ENCODE data around the gene INTS1. TPM values are rescaled to one million over a fixed set of nuclear protein-coding genes. Genes with fewer than 3 reads are reported as not detected.
A peak's percentile ranks its signal among the peaks of the same experiment; 100 is the strongest.

Gene INTS1
- total and polyA plus RNA-seq, 10 of the 15 experiments (the other 5 are each of a cell fraction or from before 2014, with no cell fraction given), result 0.52 to 89.0 (median 15.1) TPM

GRCh38 chr7:1503816-1504775 is at the start of gene INTS1 (continued):
- TF ChIP-seq PRDM15 (CRISPR knock-in tag; IDR thresholded peaks at IDR 0.05), result no peak
- TF ChIP-seq CREM (IDR thresholded peaks at IDR 0.05; ENCODE audit: low read depth), result peak; percentile 52; the same call in 1 of the 2 replicates
- TF ChIP-seq NR2C2 (IDR thresholded peaks at IDR 0.05; ENCODE audit: borderline replicate concordance, control insufficient read depth, insufficient read length, low read depth), result peak; percentile 54
- TF ChIP-seq RELA (IDR thresholded peaks at IDR 0.05; ENCODE audit: borderline replicate concordance, partially characterized antibody), result peak; percentile 77
- TF ChIP-seq SMARCA5 (IDR thresholded peaks at IDR 0.05), result peak; percentile 94
- TF ChIP-seq STAT3 (IDR thresholded peaks at IDR 0.05; ENCODE audit: low read depth, low read length), result no peak
- TF ChIP-seq RAD21 (IDR thresholded peaks at IDR 0.05; ENCODE audit: insufficient read depth, low read depth, low read length), result 0 out of 2 replicates have a peak, but pooled peaks have one; percentile 17
- no peak for TF ChIP-seq USF1 (IDR thresholded peaks at IDR 0.05; ENCODE audit: borderline replicate concordance, extremely low read length, insufficient read depth, low read depth, low read length)
- no peak for TF ChIP-seq SMAD1 (IDR thresholded peaks at IDR 0.05; ENCODE audit: low read depth, partially characterized antibody)
- peak; percentile 67; the same call in 1 of the 2 replicates for TF ChIP-seq CBX5 (IDR thresholded peaks at IDR 0.05; ENCODE audit: low read depth)
- peak; percentile 64 for TF ChIP-seq ZNF217 (IDR thresholded peaks at IDR 0.05)
- TF ChIP-seq E2F4 (IDR thresholded peaks at IDR 0.05; ENCODE audit: low read depth, low read length), result 0 out of 2 replicates have a peak, but pooled peaks have one; percentile 43
- TF ChIP-seq NFYA (IDR thresholded peaks at IDR 0.05; ENCODE audit: borderline replicate concordance, low read depth, low read length), result no peak
- no peak for TF ChIP-seq TCF7 (IDR thresholded peaks at IDR 0.05; ENCODE audit: borderline replicate concordance)
- TF ChIP-seq KAT2A (conservative IDR thresholded peaks at IDR 0.05; ENCODE audit: control insufficient read depth, low read depth, low read length), result no peak
- peak; percentile 78; the same call in 1 of the 2 replicates for TF ChIP-seq NR2F1 (conservative IDR thresholded peaks at IDR 0.05)
- TF ChIP-seq KDM1A (IDR thresholded peaks at IDR 0.05; ENCODE audit: borderline replicate concordance), result no peak
- no peak for TF ChIP-seq CUX1 (IDR thresholded peaks at IDR 0.05; ENCODE audit: insufficient replicate concordance, low read depth, low read length)

Measured in GM12878 (cell line).